AG09309 (cell line): ENCODE measurements around the gene ZNF710.

Experiments
- DNase-seq: peaks from one replicate; pipeline ENCODE4 v3.0.0-alpha.2; 2010; ENCODE audit warnings: low read depth
- H3K4me3 ChIP-seq: 2 replicates; pipeline ENCODE4 v1.5.1; 2011; ENCODE audit warnings: mild to moderate bottlenecking, low read depth, low read length, moderate library complexity; ENCODE audit not compliant: control insufficient read depth
- CTCF ChIP-seq: IDR thresholded peaks from 2 replicates; pipeline ENCODE4 v1.5.1; 2011; ENCODE audit warnings: mild to moderate bottlenecking, low read depth, low read length, inconsistent platforms; ENCODE audit not compliant: insufficient read depth, control insufficient read depth; ENCODE audit errors: missing control alignments

The ZNF710 gene

GRCh38 chr15:90059208-90059985 is 58.3 kb downstream of the ZNF710 start:
- no peak for TF ChIP-seq CTCF
- DNase-seq: no peak
- no peak overlapping the region for H3K4me3 ChIP-seq

GRCh38 chr15:90060797-90061196 is 59.7 kb downstream of the ZNF710 start:
- no peak for DNase-seq
- no peak overlapping the region for H3K4me3 ChIP-seq
- TF ChIP-seq CTCF: no peak

- no peak for DNase-seq
- no peak for TF ChIP-seq CTCF
- H3K4me3 ChIP-seq: no peak overlapping the region
Measured at GRCh38 chr15:90062023-90062442, 60.9 kb downstream of the ZNF710 start.

- no peak overlapping the region for H3K4me3 ChIP-seq
- TF ChIP-seq CTCF: no peak
- DNase-seq: no peak
Measured at GRCh38 chr15:90062462-90062932, 61.4 kb downstream of the ZNF710 start.

GRCh38 chr15:90062973-90063769 is 62.0 kb downstream of the ZNF710 start:
- no peak for TF ChIP-seq CTCF
- H3K4me3 ChIP-seq: no peak overlapping the region
- DNase-seq: no peak

GRCh38 chr15:90063770-90064247 is 62.7 kb downstream of the ZNF710 start:
- TF ChIP-seq CTCF: no peak
- no peak overlapping the region for H3K4me3 ChIP-seq
- DNase-seq: no peak
